ENCODE measurements around the gene PSD2.

PSD2 gene

DNA sequence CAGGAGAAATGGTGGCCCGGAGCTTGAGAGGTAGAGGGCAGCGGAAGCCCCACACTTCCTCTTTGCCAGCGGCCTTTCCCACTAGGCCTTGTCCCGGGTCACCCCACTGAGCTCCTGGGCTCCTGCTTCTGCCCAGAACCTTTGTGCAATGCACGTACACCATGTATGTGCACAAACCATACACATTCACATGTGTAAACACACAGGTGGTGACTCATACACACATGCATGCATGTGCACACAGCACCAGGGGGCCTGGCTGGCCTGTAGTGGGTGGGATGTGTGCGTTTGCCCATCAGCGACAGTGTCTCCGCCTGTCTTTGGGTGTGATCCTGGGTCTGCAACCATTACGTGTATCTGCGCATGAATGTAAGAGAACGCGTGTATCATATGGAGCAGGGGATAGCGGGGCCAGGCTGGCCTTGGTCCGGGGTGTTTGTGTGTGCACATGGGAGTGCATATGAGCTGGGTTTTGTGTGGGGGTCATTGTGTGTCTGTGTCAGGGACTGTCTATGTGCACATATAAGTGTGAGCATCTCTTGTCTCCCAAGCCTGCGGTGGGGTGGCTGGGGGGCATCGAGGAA, 43.7 kb downstream of the PSD2 start:
- TF ChIP-seq, protein P1, sequence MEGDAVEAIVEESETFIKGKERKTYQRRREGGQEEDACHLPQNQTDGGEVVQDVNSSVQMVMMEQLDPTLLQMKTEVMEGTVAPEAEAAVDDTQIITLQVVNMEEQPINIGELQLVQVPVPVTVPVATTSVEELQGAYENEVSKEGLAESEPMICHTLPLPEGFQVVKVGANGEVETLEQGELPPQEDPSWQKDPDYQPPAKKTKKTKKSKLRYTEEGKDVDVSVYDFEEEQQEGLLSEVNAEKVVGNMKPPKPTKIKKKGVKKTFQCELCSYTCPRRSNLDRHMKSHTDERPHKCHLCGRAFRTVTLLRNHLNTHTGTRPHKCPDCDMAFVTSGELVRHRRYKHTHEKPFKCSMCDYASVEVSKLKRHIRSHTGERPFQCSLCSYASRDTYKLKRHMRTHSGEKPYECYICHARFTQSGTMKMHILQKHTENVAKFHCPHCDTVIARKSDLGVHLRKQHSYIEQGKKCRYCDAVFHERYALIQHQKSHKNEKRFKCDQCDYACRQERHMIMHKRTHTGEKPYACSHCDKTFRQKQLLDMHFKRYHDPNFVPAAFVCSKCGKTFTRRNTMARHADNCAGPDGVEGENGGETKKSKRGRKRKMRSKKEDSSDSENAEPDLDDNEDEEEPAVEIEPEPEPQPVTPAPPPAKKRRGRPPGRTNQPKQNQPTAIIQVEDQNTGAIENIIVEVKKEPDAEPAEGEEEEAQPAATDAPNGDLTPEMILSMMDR (IDR thresholded peaks at IDR 0.05; ENCODE audit: insufficient read depth, missing control alignments) = no peak
- DNase-seq (ENCODE audit: insufficient read length, low spot score) (no peak), FAIRE-seq (no peak)

DNA sequence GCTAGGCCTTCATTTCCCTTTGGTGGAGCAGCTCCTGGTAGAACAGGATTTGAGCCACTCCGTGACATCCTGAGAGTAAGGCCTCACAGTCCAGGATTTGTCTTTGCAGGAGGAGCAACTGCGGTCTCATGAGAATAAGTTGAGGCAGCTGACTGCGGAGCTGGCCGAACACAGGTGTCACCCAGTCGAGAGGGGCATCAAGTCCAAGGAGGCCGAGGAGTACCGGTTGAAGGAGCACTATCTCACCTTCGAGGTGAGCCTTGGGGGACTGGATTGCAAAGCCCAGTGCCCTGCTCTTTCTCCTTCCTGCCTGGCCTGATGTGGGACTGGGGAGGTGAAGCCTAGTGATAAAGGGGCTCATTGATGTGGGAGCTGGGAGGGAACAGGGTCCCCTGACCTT, 44.3 kb downstream of the PSD2 start:
- FAIRE-seq = no peak
- TF ChIP-seq, protein P1 (IDR thresholded peaks at IDR 0.05; ENCODE audit: insufficient read depth, missing control alignments) = no peak
- no peak for DNase-seq (ENCODE audit: insufficient read length, low spot score)

DNA sequence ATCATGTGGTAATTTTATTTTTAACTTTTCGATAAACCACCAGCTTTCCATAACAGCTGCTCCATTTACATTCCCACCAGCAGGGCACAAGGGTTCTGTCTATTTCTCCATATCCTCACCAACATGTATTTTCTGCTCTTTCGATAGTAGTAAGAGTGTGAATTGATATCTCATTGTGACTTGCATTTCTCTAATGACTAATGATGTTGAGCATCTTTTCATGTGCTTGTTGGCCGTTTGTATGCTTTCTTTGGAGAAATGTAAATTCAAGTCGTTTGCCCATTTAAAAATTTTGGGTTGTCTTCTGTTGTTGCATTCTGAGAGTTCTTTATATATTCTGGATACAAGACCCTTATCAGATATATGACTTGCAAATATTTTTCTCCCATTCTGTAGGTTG, 45.9 kb downstream of the PSD2 start:
- no peak for FAIRE-seq
- TF ChIP-seq, protein P1 (IDR thresholded peaks at IDR 0.05; ENCODE audit: insufficient read depth, missing control alignments) = no peak
- DNase-seq (ENCODE audit: insufficient read length, low spot score) = no peak

DNA sequence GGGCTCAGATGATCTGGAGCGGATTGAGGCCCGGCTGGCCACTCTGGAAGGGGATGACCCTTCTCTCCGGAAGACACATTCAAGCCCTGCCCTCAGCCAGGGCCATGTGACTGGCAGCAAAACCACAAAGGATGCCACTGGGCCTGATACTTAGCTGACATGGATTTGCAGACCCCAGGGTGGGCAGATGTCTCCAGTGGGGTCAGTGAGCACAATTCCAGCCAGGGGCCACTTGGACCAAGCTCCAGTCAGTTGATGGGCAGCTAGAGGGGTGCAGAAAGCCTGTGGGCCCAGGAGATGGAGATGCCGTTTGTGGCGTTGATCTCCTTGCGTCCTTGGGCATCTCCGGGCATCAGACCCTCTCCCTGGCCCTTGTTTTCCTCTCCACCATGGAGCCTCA, 46.7 kb downstream of the PSD2 start:
- FAIRE-seq (no peak), DNase-seq (ENCODE audit: insufficient read length, low spot score) (no peak)
- TF ChIP-seq, protein P1 (IDR thresholded peaks at IDR 0.05; ENCODE audit: insufficient read depth, missing control alignments) = no peak

DNA sequence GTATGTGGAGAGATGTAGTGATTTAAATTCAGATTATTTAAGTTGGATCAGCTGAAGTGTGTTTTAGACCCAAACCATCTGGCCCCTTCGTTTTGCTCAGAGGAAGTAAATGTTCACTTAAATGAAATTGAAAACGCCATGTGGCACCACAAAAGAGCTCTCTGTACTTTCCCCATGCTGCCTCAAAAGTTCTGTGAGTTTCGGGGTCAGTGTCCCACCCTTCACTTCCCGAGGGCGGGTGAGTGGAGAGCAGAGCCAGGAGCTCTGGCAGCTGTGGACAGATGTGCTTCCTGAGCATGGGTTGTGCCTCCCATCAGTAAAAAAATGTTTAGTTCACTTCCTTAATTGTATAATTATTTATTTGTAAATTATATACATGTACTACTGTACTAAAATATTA, 48.4 kb downstream of the PSD2 start:
- no peak for FAIRE-seq
- no peak for DNase-seq (ENCODE audit: insufficient read length, low spot score)
- TF ChIP-seq, protein P1 (IDR thresholded peaks at IDR 0.05; ENCODE audit: insufficient read depth, missing control alignments) = no peak

DNA sequence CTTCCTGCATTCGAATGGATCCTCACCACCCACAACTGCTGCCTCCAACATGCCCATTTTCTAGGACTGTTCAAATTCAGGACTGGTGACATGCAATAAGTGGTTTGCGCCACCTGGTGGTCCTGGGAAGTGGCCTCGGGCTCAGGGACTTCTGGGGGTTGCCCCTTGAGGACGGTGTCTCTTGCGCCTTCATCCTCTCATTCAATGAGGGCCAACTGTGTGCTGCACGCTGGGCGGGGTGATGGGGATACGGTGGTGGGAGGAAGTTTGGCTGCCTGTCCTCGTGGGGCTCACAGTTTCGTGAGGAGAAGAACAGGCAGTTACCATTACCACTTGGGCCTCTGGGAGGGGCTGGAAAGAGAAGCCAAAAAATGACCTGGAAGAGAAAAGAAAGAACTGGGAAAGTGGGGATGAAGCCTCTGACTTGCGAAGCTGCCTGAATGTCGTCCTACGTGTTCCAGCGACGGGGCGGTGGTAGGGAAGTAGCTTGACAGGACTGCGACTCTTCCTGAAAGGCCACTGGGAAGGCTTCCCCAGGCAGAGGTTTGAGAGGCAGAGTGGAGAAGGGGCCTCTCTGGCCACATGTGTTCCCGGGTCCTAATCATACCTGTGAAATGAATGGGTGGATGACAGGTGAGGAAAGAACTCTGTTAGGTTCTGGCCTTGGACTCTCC, 49.0 kb downstream of the PSD2 start:
- TF ChIP-seq, protein P1 (IDR thresholded peaks at IDR 0.05; ENCODE audit: insufficient read depth, missing control alignments) = peak; percentile 90
- FAIRE-seq = no peak
- DNase-seq (ENCODE audit: insufficient read length, low spot score) = peak; percentile 65
